Measurements from ENCODE around the gene FRMD4B. TPM values are rescaled to one million over a fixed set of nuclear protein-coding genes. Genes with fewer than 3 reads are reported as not detected.

Gene FRMD4B
- total RNA-seq, result 60.9 and 107 TPM in 2 replicates

DNA sequence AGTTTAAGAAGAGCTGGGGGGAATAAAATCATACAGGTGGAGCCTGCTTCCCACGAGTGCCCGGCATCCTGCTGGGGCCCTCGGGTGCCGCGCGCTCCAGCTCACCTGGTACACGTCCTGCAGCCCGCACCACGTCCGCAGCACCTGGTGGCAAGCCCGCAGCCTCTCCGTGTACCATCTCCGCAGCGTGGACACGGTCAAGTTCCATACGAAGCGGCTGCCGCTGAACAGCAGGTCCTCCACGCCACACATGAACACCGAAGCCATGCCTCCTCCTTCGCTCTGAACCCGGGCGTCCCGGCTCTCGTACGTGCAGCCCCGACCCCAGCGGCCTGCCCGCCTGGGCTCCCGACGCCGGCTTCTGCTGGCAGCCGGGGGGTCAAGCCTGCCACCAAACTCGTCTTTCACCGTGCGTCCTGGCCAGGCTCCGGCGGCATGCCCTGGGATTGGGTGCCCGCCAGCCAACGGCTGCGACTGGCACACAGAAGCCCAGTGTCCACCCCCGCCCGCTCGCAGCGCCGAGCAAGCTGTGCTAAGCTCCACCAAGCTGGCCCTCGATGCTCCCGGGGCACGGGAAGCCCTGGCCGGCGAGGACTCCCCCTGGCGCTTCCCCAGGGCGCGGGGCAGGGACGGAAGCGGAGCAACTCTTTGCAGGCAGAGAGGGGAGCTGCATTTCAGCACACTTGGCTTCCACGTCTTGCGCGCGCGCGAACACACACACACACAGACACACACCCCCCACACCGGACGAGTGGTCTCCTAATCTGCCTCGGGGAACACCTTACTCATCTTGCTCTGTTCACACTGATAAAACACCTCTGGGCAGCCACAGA is at the start of gene FRMD4B:
TSS of gene FRMD4B (minus strand) at position 366 of the 833 bp plus-strand sequence. CDS start at position 267, 99 bp downstream.

DNA sequence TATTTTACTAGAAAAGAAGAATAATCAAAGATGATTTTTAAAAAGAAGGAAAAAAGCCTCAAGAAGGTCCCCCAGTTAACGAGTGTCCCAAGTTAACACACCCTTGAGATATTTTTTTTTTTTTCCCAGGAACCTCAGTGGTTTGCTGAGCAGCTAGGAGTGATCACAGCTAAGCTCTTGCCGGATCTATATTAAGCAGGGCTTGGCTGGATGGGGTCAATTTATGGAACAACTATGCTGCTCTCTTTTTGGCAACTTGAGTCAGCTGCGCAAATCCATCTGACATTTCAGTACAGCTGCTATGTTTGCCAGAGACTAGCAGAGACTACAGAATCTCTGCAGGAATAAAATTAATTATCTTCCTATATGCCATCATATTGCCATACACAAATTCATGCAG is 263.5 kb downstream of the FRMD4B start, which contains the start of gene LMOD3:
TSS of gene LMOD3 (minus strand) at position 193 of the 400 bp plus-strand sequence. CDS start 209 bp downstream, outside the sequence.

